Endothelial cell of umbilical vein (primary cell): Measurements from ENCODE around the gene TBC1D19.

ENCODE experiments used
- CTCF ChIP-seq, 2 donors: IDR thresholded peaks; 1 replicate in 1 of 2; 2 replicates in 1 of 2; pipeline ENCODE4 v1.5.1; 2011; ENCODE audit warnings: low read length in 2 of 2, mild to moderate bottlenecking in 2 of 2, moderate library complexity in 2 of 2, control low read depth in 1 of 2, inconsistent platforms in 1 of 2, low read depth in 1 of 2; ENCODE audit not compliant: insufficient read depth in 1 of 2; ENCODE audit errors: extremely low read depth in 1 of 2
- EZH2 ChIP-seq: IDR thresholded peaks from 2 replicates; pipeline ENCODE4 v1.6.1; 2012; ENCODE audit warnings: borderline replicate concordance, low read depth, mild to moderate bottlenecking, moderate library complexity, low read length, inconsistent platforms; ENCODE audit not compliant: severe bottlenecking
- JUN ChIP-seq: IDR thresholded peaks from 2 replicates; pipeline ENCODE4 v1.6.1; 2011; ENCODE audit warnings: borderline replicate concordance, low read depth; ENCODE audit not compliant: insufficient read length, insufficient read depth
- MAX ChIP-seq: IDR thresholded peaks from 2 replicates; pipeline ENCODE4 v1.6.1; 2011; ENCODE audit not compliant: insufficient read depth, insufficient read length
- POLR2A ChIP-seq: IDR thresholded peaks from 2 replicates; pipeline ENCODE4 v1.6.1; 2012; ENCODE audit warnings: low read depth, mild to moderate bottlenecking, control low read depth, low read length
- POLR2AphosphoS5 ChIP-seq: IDR thresholded peaks from 2 replicates; pipeline ENCODE4 v1.6.1; 2012; ENCODE audit warnings: low read depth, mild to moderate bottlenecking, control low read depth, low read length, moderate library complexity; ENCODE audit not compliant: insufficient read depth

- TF ChIP-seq POLR2A (no peak), CTCF (IDR thresholded peaks at IDR 0.05; ENCODE audit: extremely low read depth in 1 of 2, insufficient read depth in 1 of 2, low read depth in 1 of 2, low read length in 2 of 2) (no peak), EZH2 (no peak), MAX (no peak), JUN (no peak), POLR2AphosphoS5 (no peak)
Observed at GRCh38 chr4:26796081-26796480, 212.2 kb downstream of the TBC1D19 start.
